A673 (cell line): ENCODE measurements around the gene MICOS13.

Source experiments
- EZH2 ChIP-seq: fragments of 200-600 bp; sonication (generic); IDR thresholded peaks from 2 replicates; pipeline ENCODE4 v1.6.1; 2017; ENCODE audit warnings: borderline replicate concordance, low read depth, mild to moderate bottlenecking, mixed read lengths, antibody characterized with exemption, low read length; ENCODE audit not compliant: poor library complexity, severe bottlenecking
- TF ChIP-seq, protein P1 (sequence below): fragments of 300-800, 200-600 bp; sonication (generic); conservative IDR thresholded peaks from 2 replicates; pipeline ENCODE4 v1.5.1; 2017; ENCODE audit warnings: low read depth, mild to moderate bottlenecking, antibody characterized with exemption, low read length, moderate library complexity, mixed read lengths

- TF ChIP-seq, protein P1, sequence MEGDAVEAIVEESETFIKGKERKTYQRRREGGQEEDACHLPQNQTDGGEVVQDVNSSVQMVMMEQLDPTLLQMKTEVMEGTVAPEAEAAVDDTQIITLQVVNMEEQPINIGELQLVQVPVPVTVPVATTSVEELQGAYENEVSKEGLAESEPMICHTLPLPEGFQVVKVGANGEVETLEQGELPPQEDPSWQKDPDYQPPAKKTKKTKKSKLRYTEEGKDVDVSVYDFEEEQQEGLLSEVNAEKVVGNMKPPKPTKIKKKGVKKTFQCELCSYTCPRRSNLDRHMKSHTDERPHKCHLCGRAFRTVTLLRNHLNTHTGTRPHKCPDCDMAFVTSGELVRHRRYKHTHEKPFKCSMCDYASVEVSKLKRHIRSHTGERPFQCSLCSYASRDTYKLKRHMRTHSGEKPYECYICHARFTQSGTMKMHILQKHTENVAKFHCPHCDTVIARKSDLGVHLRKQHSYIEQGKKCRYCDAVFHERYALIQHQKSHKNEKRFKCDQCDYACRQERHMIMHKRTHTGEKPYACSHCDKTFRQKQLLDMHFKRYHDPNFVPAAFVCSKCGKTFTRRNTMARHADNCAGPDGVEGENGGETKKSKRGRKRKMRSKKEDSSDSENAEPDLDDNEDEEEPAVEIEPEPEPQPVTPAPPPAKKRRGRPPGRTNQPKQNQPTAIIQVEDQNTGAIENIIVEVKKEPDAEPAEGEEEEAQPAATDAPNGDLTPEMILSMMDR, result no peak
- TF ChIP-seq EZH2, result no peak
Measured at GRCh38 chr19:5703819-5704818, 23.8 kb upstream of the MICOS13 start.
